C4-2B (cell line): Measurements from ENCODE around the gene RNF130.

Source experiments
- CTCF ChIP-seq: fragments of 450-650 bp; conservative IDR thresholded peaks from 2 replicates; pipeline ENCODE4 v1.5.1; 2017; ENCODE audit warnings: mild to moderate bottlenecking
- ZFX ChIP-seq: fragments of 450-650 bp; IDR thresholded peaks from 2 replicates; pipeline ENCODE4 v1.6.1; 2017

GRCh38 chr5:179909224-179909623 lies 162.3 kb downstream of the RNF130 start:
- TF ChIP-seq CTCF: no peak
- TF ChIP-seq ZFX: no peak
